Adrenal gland (tissue), 12 donors: ENCODE data around the gene PTPRN2. TPM values are rescaled to one million over a fixed set of nuclear protein-coding genes. Genes with fewer than 3 reads are reported as not detected.

Source experiments
- DNase-seq, 7 donors: peaks; one replicate each; pipeline ENCODE4 v3.0.0-alpha.2; 2019 to 2020
- H3K27ac ChIP-seq, 5 donors: fragments of 200-600 bp; sonication (generic) in 4 of 5; 1 replicate in 3 of 5; 2 replicates in 2 of 5; pipeline versions ENCODE4 v1.5.1 to v1.8.0; 2016 to 2020; ENCODE audit warnings: mild to moderate bottlenecking in 1 of 5
- H3K27me3 ChIP-seq: fragments of 200-600 bp; 2 replicates; pipeline ENCODE4 v1.8.0; 2021
- H3K36me3 ChIP-seq, 2 donors: fragments of 200-600 bp; replicated peaks in 1 of 2; 1 replicate in 1 of 2; 2 replicates in 1 of 2; pipeline versions ENCODE4 v1.5.1 to v1.8.0; 2018 to 2022
- H3K4me1 ChIP-seq, 2 donors: fragments of 200-600 bp; replicated peaks in 1 of 2; 1 replicate in 1 of 2; 2 replicates in 1 of 2; pipeline versions ENCODE4 v1.5.1 to v1.8.0; 2018 to 2021
- H3K4me3 ChIP-seq, 4 donors: fragments of 200-600 bp; sonication (generic) in 3 of 4; one replicate each; pipeline ENCODE4 v1.5.1; 2016 to 2018
- H3K9me3 ChIP-seq, 3 donors: fragments of 200-600 bp; sonication (generic) in 1 of 3; replicated peaks in 1 of 3; 1 replicate in 2 of 3; 2 replicates in 1 of 3; pipeline versions ENCODE4 v1.5.1 to v1.8.0; 2016 to 2021
- CTCF ChIP-seq, 6 experiments: fragments of 450-650 bp in 4 of 6; fragments of 200-600 bp in 2 of 6; sonication (generic) in 1 of 6; IDR thresholded peaks; 1 replicate in 5 of 6; 2 replicates in 1 of 6; pipeline versions ENCODE4 v1.5.1 to v1.8.0; 2016 to 2021; ENCODE audit warnings: antibody characterized with exemption in 6 of 6, mild to moderate bottlenecking in 2 of 6, moderate library complexity in 1 of 6
- POLR2A ChIP-seq, 2 donors: fragments of 450-650 bp; IDR thresholded peaks; one replicate each; pipeline ENCODE4 v1.6.1; 2017; ENCODE audit warnings: antibody characterized with exemption in 2 of 2, mild to moderate bottlenecking in 2 of 2, moderate library complexity in 1 of 2
- WGBS, 4 donors: extraction: QIAGEN DNeasy Blood & Tissue Kit in 2 of 4; methylation state at CpG; one replicate each; pipeline versions ENCODE4 v1.1.5 to v1.1.7; 2013 to 2017; 5-methylcytosine and 5-hydroxymethylcytosine counted together
- intact Hi-C, 2 donors: fragments of 100-400 bp; cut with DNase I; formaldehyde crosslinking; loops; one replicate each; pipeline versions ENCODE4 v1.14.1 to v1.15.0; 2022 to 2023
- polyA plus RNA-seq, 3 donors: library from polyadenylated mRNA; stranded (reverse); fragments of 200-250 nt in 2 of 3; fragments of 350-450 nt in 1 of 3; fragmentation: Illumina TruSeq in 1 of 3; extraction: RNeasy Lipid Tissue Mini Kit (QIAGEN cat#74804) in 1 of 3; gene quantifications; one replicate each; pipeline ENCODE4 v1.2.3, GENCODE V29; 2013 to 2014
- total RNA-seq, 9 donors: library from RNA; depleted of rRNA in 4 of 9; stranded (reverse); fragments of >200 nt in 4 of 9; fragments of 120-200 nt in 1 of 9; fragmentation: NEBNext Ultra II Directional in 1 of 9; extraction: Animal tissue kit (Norgen Biotek cat#: 25700) in 1 of 9; gene quantifications; one replicate each; pipeline versions ENCODE4 v1.1.0 to v1.2.4, GENCODE V29; 2013 to 2023
- donor health status: healthy with polysubstance abuse.
- donor health status: Bipolar disorder and iron deficiency.
- donor health status: DM: yes; HTN: yes; CAD: no.
- donor health status: DM: no; HTN: no; CAD: no.
- donor health status: DM: no; HTN: no; CAD: no.
- donor health status: DM: yes; HTN: yes; CAD: no.

PTPRN2 gene
- total and polyA plus RNA-seq, 12 donors = 2.2 to 16.2 (median 3.4) TPM

GRCh38 chr7:158124671-158125079, 462.9 kb downstream of the PTPRN2 start:
- H3K27ac ChIP-seq = no peak overlapping the region
- intact Hi-C loops = no loop called here
- TF ChIP-seq POLR2A (IDR thresholded peaks at IDR 0.05) (no peak), CTCF (IDR thresholded peaks at IDR 0.05) (no peak)
- 82 to 87% (median 85%) methylated on average over 14 of the region's 14 CpGs for WGBS, 4 donors
- no peak overlapping the region for H3K4me3 ChIP-seq
- no peaks in the 10 kb centered on the region for H3K27me3 ChIP-seq
- DNase-seq = no peak
- H3K9me3 ChIP-seq = no peaks in the 10 kb centered on the region
- no peaks in the 10 kb centered on the region for H3K36me3 ChIP-seq
- H3K4me1 ChIP-seq = no peaks in the 10 kb centered on the region

GRCh38 chr7:158123753-158124152, 463.9 kb downstream of the PTPRN2 start:
- Histone ChIP-seq H3K27me3 (no peaks in the 10 kb centered on the region), H3K36me3 (no peaks in the 10 kb centered on the region), H3K27ac (no peak overlapping the region), H3K9me3 (no peaks in the 10 kb centered on the region), H3K4me3 (no peak overlapping the region), H3K4me1 (no peaks in the 10 kb centered on the region)
- WGBS, 4 donors = 91 to 95% (median 92%) methylated on average over 18 of the region's 18 CpGs
- TF ChIP-seq CTCF (IDR thresholded peaks at IDR 0.05) = no peak
- no peak for TF ChIP-seq POLR2A (IDR thresholded peaks at IDR 0.05)
- intact Hi-C loops = no loop called here
- no peak for DNase-seq

- intact Hi-C loops = no loop called here
- no peak for DNase-seq
- Histone ChIP-seq H3K27me3 (no peaks in the 10 kb centered on the region), H3K4me1 (no peaks in the 10 kb centered on the region), H3K36me3 (no peaks in the 10 kb centered on the region), H3K27ac (no peak overlapping the region), H3K4me3 (no peak overlapping the region), H3K9me3 (peaks cover 0 to 4% (median 3%) of the 10 kb centered on the region in 3 donors)
- TF ChIP-seq CTCF (IDR thresholded peaks at IDR 0.05) = no peak
- TF ChIP-seq POLR2A (IDR thresholded peaks at IDR 0.05) = no peak
- WGBS, 4 donors = 93 to 94% (median 94%) methylated on average over 18 to 20 of the region's 20 CpGs
These were observed 464.4 kb downstream of the PTPRN2 start for GRCh38 chr7:158123214-158123613.

GRCh38 chr7:158121441-158122045, 466.1 kb downstream of the PTPRN2 start:
- Histone ChIP-seq H3K9me3 (peaks cover 0 to 18% (median 14%) of the 10 kb centered on the region in 3 donors), H3K4me3 (no peak overlapping the region), H3K36me3 (no peaks in the 10 kb centered on the region), H3K27me3 (no peaks in the 10 kb centered on the region), H3K4me1 (no peaks in the 10 kb centered on the region), H3K27ac (no peak overlapping the region)
- 58 to 83% (median 72%) methylated on average over 7 to 11 of the region's 11 CpGs for WGBS, 4 donors
- intact Hi-C loops = no loop called here
- DNase-seq = no peak
- TF ChIP-seq CTCF (IDR thresholded peaks at IDR 0.05) (no peak), POLR2A (IDR thresholded peaks at IDR 0.05) (no peak)
